B cell (primary cell): Measurements from ENCODE around the gene SLC12A4. TPM values are rescaled to one million over a fixed set of nuclear protein-coding genes. Genes with fewer than 3 reads are reported as not detected.

Source experiments
- polyA plus RNA-seq: library from polyadenylated mRNA; depleted of rRNA; stranded (reverse); fragments of >200 nt; gene quantifications from 2 replicates; pipeline ENCODE4 v1.2.3, GENCODE V29; 2012
- small RNA-seq: library from RNA; depleted of rRNA; stranded (forward); fragments of <200 nt; gene quantifications from one replicate; pipeline ENCODE3, GENCODE V24; 2012; ENCODE audit warnings: low replicate concordance, low read depth; ENCODE audit not compliant: insufficient read length
- total RNA-seq, 2 donors: library from RNA; stranded (reverse); fragments of 120-200 nt in 1 of 2; gene quantifications; 1 replicate in 1 of 2; 2 replicates in 1 of 2; pipeline versions ENCODE4 v1.2.3 to v1.2.4, GENCODE V29; 2013 to 2022

SLC12A4 gene
- total and polyA plus RNA-seq, 2 donors (not counting 1 experiment from before 2014, with no cell fraction given): 20.2 to 42.2 TPM

Small RNAs within 50 kb of the gene (small RNA-seq; reads per million reads assigned to genes)
- not detected for gene RNU6-359P

Other genes starting within 250 kb of the SLC12A4 start
- gene GFOD2, start 249.3 kb downstream of the SLC12A4 start, total RNA-seq: 18.1 and 18.2 TPM in 2 replicates
- 9.5 and 11.9 TPM in 2 replicates for gene GFOD2, start 249.3 kb downstream of the SLC12A4 start, polyA plus RNA-seq
- gene RANBP10, start 162.1 kb downstream of the SLC12A4 start, total RNA-seq: 32.2 and 33.1 TPM in 2 replicates
- 26.8 and 29.0 TPM in 2 replicates for gene RANBP10, start 162.1 kb downstream of the SLC12A4 start, polyA plus RNA-seq
- gene TSNAXIP1, start 161.7 kb downstream of the SLC12A4 start, total RNA-seq: 1.1 and 1.2 TPM in 2 replicates
- gene TSNAXIP1, start 161.7 kb downstream of the SLC12A4 start, polyA plus RNA-seq: 0.97 and 1.2 TPM in 2 replicates
- gene THAP11, start 126.3 kb downstream of the SLC12A4 start, total RNA-seq: 42.7 and 44.0 TPM in 2 replicates
- 12.0 and 24.4 TPM in 2 replicates for gene THAP11, start 126.3 kb downstream of the SLC12A4 start, polyA plus RNA-seq
- 42.8 and 50.1 TPM in 2 replicates for gene NUTF2, start 121.7 kb downstream of the SLC12A4 start, total RNA-seq
- 39.6 and 87.3 TPM in 2 replicates for gene NUTF2, start 121.7 kb downstream of the SLC12A4 start, polyA plus RNA-seq
- 75.0 and 82.7 TPM in 2 replicates for gene CENPT, start 120.9 kb downstream of the SLC12A4 start, total RNA-seq
- 165 and 169 TPM in 2 replicates for gene CENPT, start 120.9 kb downstream of the SLC12A4 start, polyA plus RNA-seq
- 83.3 and 95.1 TPM in 2 replicates for gene EDC4, start 95.6 kb downstream of the SLC12A4 start, total RNA-seq
- 84.5 and 92.0 TPM in 2 replicates for gene EDC4, start 95.6 kb downstream of the SLC12A4 start, polyA plus RNA-seq
- gene NRN1L, start 83.8 kb downstream of the SLC12A4 start, total RNA-seq: 2.1 and 2.8 TPM in 2 replicates
- gene NRN1L, start 83.8 kb downstream of the SLC12A4 start, polyA plus RNA-seq: 4.1 and 4.2 TPM in 2 replicates
- gene PSKH1, start 75.4 kb downstream of the SLC12A4 start, total RNA-seq: 29.1 TPM in 2 replicates
- 13.0 and 20.1 TPM in 2 replicates for gene PSKH1, start 75.4 kb downstream of the SLC12A4 start, polyA plus RNA-seq
- gene CTRL, start 36.8 kb downstream of the SLC12A4 start, total RNA-seq: 5.8 and 8.1 TPM in 2 replicates
- 17.8 and 19.0 TPM in 2 replicates for gene CTRL, start 36.8 kb downstream of the SLC12A4 start, polyA plus RNA-seq
- 167 and 176 TPM in 2 replicates for gene PSMB10, start 31.8 kb downstream of the SLC12A4 start, total RNA-seq
- 127 and 176 TPM in 2 replicates for gene PSMB10, start 31.8 kb downstream of the SLC12A4 start, polyA plus RNA-seq
- gene LCAT, start 24.5 kb downstream of the SLC12A4 start, total RNA-seq: 12.4 and 16.3 TPM in 2 replicates
- 7.6 and 9.3 TPM in 2 replicates for gene LCAT, start 24.5 kb downstream of the SLC12A4 start, polyA plus RNA-seq
- gene DPEP3, start 11.9 kb upstream of the SLC12A4 start, total RNA-seq: 2.0 and 2.6 TPM in 2 replicates
- gene DPEP3, start 11.9 kb upstream of the SLC12A4 start, polyA plus RNA-seq: 1.9 and 3.1 TPM in 2 replicates
- gene DPEP2, start 30.8 kb upstream of the SLC12A4 start, total RNA-seq: 122 and 123 TPM in 2 replicates
- gene DPEP2, start 30.8 kb upstream of the SLC12A4 start, polyA plus RNA-seq: 150 and 169 TPM in 2 replicates
- gene DPEP2NB, start 47.3 kb upstream of the SLC12A4 start, total RNA-seq: not detected in 2 replicates
- gene DPEP2NB, start 47.3 kb upstream of the SLC12A4 start, polyA plus RNA-seq: not detected in 2 replicates
- 19.2 and 20.2 TPM in 2 replicates for gene DDX28, start 54.6 kb upstream of the SLC12A4 start, total RNA-seq
- gene DDX28, start 54.6 kb upstream of the SLC12A4 start, polyA plus RNA-seq: 6.4 and 8.0 TPM in 2 replicates
- 61.1 and 69.1 TPM in 2 replicates for gene DUS2, start 54.6 kb upstream of the SLC12A4 start, total RNA-seq
- 93.0 and 98.9 TPM in 2 replicates for gene DUS2, start 54.6 kb upstream of the SLC12A4 start, polyA plus RNA-seq
- 115 TPM in 2 replicates for gene NFATC3, start 116.7 kb upstream of the SLC12A4 start, total RNA-seq
- 33.4 and 42.7 TPM in 2 replicates for gene NFATC3, start 116.7 kb upstream of the SLC12A4 start, polyA plus RNA-seq